Activated T-cell treated with anti-CD3 and anti-CD28 coated beads for 48 hours (primary cell): Measurements from ENCODE around the gene ARRDC4.

Source experiments
- DNase-seq: peaks from one replicate; pipeline ENCODE4 v3.0.0-alpha.2; 2020; ENCODE audit warnings: low read depth

Gene ARRDC4

GRCh38 chr15:97998307-97999071 is 38.0 kb downstream of the ARRDC4 start:
- no peak for DNase-seq

- DNase-seq = no peak
Measured at GRCh38 chr15:98000249-98001203, 40.0 kb downstream of the ARRDC4 start.

- DNase-seq = no peak
Measured at GRCh38 chr15:98001663-98002194, 41.2 kb downstream of the ARRDC4 start.

- DNase-seq = no peak
Measured at GRCh38 chr15:98002419-98002818, 41.9 kb downstream of the ARRDC4 start.

- no peak for DNase-seq
Measured at GRCh38 chr15:98002866-98003265, 42.4 kb downstream of the ARRDC4 start.

- no peak for DNase-seq
Measured at GRCh38 chr15:98003518-98003917, 43.0 kb downstream of the ARRDC4 start.

- DNase-seq = no peak
Measured at GRCh38 chr15:98003996-98004395, 43.5 kb downstream of the ARRDC4 start.

- no peak for DNase-seq
Measured at GRCh38 chr15:98005659-98006058, 45.2 kb downstream of the ARRDC4 start.

GRCh38 chr15:98009169-98009568 is 48.7 kb downstream of the ARRDC4 start:
- no peak for DNase-seq

GRCh38 chr15:98009971-98010370 is 49.5 kb downstream of the ARRDC4 start:
- no peak for DNase-seq

- no peak for DNase-seq
Measured at GRCh38 chr15:98012354-98012753, 51.9 kb downstream of the ARRDC4 start.

GRCh38 chr15:98013631-98014030 is 53.1 kb downstream of the ARRDC4 start:
- DNase-seq = no peak

GRCh38 chr15:98017150-98017964 is 56.9 kb downstream of the ARRDC4 start:
- DNase-seq = no peak

- DNase-seq = no peak
Measured at GRCh38 chr15:98018761-98019351, 58.4 kb downstream of the ARRDC4 start.
